Activated CD8-positive, alpha-beta memory T cell treated with anti-CD3 and anti-CD28 coated beads for 48 hours (primary cell): ENCODE results near the gene GNG8.
A peak's percentile ranks its signal among the peaks of the same experiment; 100 is the strongest.

ENCODE experiments used
- DNase-seq, 3 experiments: peaks; one replicate each; pipeline ENCODE4 v3.0.0-alpha.2; 2020; ENCODE audit warnings: low read depth in 2 of 3, low spot score in 2 of 3

GNG8 gene

DNA sequence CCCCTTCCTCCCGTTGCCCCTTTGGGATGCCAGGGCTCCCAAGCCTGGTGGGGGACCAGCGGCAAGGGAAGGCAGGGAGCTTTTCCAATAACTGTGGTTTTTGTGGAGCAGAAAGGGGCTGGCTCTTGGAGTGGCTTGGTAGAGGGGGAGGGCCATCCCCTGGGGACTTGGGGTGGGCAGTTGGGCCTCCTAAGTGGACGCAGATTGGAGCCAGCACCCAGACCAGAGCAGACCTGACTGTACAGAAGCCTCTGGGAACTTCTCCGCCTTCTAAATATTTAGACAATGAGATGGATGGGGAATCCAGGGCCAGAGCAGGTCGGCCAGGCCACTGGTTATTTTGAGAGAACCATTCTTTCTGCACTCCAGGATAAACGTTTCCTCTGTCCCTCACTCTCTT, 15.3 kb downstream of the GNG8 start:
- DNase-seq = no peak

DNA sequence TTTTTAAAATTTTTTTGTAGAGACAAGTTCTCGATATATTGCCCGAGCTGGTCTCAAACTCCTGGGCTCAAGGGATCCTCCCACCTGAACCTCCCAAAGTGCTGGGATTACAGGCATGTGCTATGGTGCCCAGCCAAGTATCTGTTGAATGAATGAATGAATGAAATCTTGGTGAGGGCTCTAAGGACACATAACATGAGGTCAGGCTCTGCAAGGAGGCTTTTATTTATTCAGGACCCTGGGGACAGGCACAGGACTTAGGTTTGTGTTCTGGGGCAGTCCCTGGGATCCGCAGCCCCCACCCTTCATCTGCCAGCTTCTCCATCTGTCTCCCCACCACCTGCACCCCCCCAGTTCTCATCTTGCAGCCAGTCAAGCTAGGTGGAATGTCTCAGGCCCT, 15.7 kb downstream of the GNG8 start:
- no peak for DNase-seq

DNA sequence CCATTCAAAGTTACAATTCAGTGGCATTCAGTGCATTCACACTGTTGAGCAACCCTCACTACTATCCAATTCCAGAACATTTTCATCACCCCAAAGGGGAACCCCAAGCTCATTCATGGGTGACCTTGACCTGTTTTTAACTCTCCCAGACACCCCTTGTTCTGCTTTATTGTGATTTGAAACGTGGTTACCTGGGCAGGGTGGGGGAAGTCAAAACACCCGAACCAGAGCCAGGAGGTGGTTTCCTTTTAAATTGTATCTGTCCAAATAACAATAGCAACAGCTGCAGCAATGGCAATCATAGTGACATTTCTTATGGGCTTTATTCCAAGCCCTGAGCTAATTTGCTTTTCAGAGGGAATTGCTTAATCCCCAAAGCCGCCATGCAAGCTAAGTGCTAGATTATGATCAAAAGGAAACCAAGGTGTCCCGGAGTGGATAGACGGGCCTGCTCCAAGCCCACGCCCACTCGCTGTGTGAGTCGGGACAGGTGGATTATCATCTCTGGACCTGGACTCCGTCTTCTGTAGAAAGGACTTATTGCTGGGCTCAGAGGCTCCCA, 17.3 kb downstream of the GNG8 start:
- DNase-seq = no peak

- DNase-seq = no peak
Measured at GRCh38 chr19:46617601-46618000, 18.4 kb downstream of the GNG8 start.

DNA sequence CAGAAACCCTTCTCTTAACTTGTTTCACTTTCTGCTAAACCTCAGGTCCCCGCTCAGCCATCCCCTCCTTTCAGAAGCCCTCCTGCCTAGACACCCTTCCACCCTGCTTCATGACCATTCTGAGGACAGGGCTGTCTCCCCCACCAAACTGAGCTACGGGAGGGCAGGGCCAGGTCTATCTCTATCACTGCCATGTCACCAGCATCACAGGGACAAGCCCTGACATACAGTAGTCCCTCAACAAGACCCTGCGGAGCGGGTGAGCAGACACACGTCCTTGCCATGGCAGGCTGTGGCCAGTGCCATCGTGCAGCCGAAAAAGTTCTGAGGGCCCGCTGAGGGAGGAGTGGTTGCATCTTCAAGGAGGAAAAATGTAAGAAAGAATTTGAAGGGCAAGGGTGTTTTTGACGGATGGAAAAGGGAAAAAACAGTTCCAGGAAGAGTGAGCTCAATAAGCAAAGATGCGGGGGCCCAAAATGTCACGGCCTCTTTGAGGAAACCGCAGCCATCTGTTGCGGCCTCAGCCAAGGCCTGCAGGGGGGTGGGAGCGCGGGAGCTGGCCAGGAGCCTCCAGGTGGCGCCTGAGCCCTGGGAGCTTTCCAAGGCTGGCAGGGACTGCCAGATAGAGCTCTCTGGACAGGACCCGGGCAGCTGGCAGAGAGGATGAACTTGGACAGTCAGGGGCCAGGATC, 19.2 kb downstream of the GNG8 start:
- DNase-seq = peak in 2 of 3 experiments; percentile 58 to 64

GRCh38 chr19:46615966-46616365, 20.0 kb downstream of the GNG8 start:
- DNase-seq = no peak

- peak in 2 of 3 experiments; percentile 80 to 86 for DNase-seq
Measured at GRCh38 chr19:46614114-46614722, 21.8 kb downstream of the GNG8 start.

- no peak for DNase-seq
Measured at GRCh38 chr19:46613525-46613924, 22.5 kb downstream of the GNG8 start.

GRCh38 chr19:46611776-46612175, 24.2 kb downstream of the GNG8 start:
- no peak for DNase-seq

- DNase-seq = no peak
Measured at GRCh38 chr19:46610851-46611770, 24.9 kb downstream of the GNG8 start.

DNA sequence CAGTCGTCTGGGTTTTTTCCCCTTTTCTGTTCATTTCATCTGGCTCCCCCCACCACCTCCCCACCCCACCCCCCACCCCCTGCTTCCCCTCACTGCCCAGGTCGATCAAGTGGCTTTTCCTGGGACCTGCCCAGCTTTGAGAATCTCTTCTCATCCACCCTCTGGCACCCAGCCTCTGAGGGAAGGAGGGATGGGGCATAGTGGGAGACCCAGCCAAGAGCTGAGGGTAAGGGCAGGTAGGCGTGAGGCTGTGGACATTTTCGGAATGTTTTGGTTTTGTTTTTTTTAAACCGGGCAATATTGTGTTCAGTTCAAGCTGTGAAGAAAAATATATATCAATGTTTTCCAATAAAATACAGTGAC, 25.6 kb downstream of the GNG8 start:
- no peak for DNase-seq

- DNase-seq = no peak
Measured at GRCh38 chr19:46609511-46610412, 26.2 kb downstream of the GNG8 start.

DNA sequence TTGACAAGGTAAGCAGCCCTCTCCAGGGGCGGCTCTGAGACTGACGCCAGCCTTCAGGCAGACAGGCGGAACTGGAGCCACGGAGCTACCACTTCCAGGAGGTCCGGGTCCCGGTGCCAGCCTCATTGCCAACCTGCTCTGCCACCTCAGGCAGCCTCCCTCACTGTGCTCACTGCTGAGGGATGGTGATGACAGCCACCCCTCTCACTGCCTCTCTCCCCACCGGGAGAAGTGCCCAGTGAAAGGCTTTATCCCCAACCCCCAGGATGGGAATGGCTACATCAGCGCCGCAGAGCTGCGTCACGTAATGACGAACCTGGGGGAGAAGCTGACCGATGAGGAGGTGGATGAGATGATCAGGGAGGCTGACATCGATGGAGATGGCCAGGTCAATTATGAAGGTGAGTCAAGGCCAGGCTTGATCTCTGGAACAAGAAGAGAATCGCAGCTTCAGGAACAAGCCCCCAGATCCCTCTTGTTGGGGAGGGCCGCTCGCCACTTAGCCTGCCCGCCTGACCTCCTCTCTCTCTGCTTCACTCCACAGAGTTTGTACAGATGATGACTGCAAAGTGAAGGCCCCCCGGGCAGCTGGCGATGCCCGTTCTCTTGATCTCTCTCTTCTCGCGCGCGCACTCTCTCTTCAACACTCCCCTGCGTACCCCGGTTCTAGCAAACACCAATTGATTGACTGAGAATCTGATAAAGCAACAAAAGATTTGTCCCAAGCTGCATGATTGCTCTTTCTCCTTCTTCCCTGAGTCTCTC, 27.2 kb downstream of the GNG8 start:
- DNase-seq = no peak

DNA sequence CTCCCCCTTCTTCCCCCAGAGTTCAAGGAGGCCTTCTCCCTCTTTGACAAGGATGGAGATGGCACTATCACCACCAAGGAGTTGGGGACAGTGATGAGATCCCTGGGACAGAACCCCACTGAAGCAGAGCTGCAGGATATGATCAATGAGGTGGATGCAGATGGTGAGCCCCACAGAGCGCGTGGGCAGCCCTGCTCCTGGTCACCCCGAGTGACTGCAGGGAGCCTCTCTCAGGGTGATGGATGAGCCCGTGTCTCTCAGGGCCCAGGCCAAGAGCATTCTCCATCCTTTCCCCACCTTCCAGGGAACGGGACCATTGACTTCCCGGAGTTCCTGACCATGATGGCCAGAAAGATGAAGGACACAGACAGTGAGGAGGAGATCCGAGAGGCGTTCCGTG, 27.8 kb downstream of the GNG8 start:
- DNase-seq = no peak

- no peak for DNase-seq
Measured at GRCh38 chr19:46607448-46607841, 28.6 kb downstream of the GNG8 start.

GRCh38 chr19:46606681-46607447, 29.1 kb downstream of the GNG8 start:
- DNase-seq = no peak

DNA sequence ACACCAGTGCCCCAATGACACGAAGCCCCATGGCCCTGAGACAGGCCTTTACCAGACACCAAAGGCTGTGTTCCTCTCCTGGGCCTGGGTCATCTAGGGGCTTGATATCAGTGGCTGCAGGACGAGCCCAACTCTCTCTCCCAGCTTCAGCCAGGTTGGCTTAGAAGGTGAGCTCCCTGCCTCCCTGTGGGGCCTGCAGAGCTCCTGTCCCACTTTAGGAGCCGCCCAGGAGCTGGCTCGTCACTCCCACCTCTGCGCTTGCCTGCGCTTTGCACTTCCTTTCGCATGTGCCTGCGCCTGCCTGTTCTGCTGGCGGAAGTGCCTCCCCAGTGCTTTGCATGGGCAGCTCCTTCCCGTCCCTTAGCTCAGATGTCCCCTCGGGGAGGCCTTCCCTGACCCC, 30.0 kb downstream of the GNG8 start:
- no peak for DNase-seq

GRCh38 chr19:46605356-46605821, 30.6 kb downstream of the GNG8 start:
- DNase-seq = no peak

- DNase-seq = no peak
Measured at GRCh38 chr19:46604781-46605355, 31.1 kb downstream of the GNG8 start.
